A673 (cell line): ENCODE data around the gene DYTN.

Experiments
- CTCF ChIP-seq: fragments of 300-800, 200-600 bp; sonication (generic); conservative IDR thresholded peaks from 2 replicates; pipeline ENCODE4 v1.5.1; 2017; ENCODE audit warnings: low read depth, mild to moderate bottlenecking, antibody characterized with exemption, low read length, moderate library complexity, mixed read lengths
- EZH2 ChIP-seq: fragments of 200-600 bp; sonication (generic); IDR thresholded peaks from 2 replicates; pipeline ENCODE4 v1.6.1; 2017; ENCODE audit warnings: borderline replicate concordance, low read depth, mild to moderate bottlenecking, mixed read lengths, antibody characterized with exemption, low read length; ENCODE audit not compliant: poor library complexity, severe bottlenecking

GRCh38 chr2:206698811-206699210, 19.4 kb downstream of the DYTN start:
- TF ChIP-seq CTCF (no peak), EZH2 (no peak)
